SIG-M5 treated with dmso at 0.1 percent for 504 hours (cell line): Measurements from ENCODE around the gene CREBRF.
"Not testable (repeated sequence)": the region's sequence is repeated elsewhere in the genome, so short reads cannot be mapped to it uniquely, and the experiment has no call there.

Experiments
- DNase-seq: peaks from one replicate; lab custom pipeline; 2025; ENCODE audit not compliant: unreplicated experiment; lab: John Stamatoyannopoulos, UW

CREBRF gene

GRCh38 chr5:173075970-173076369 lies 19.8 kb downstream of the CREBRF start:
- no peak for DNase-seq

GRCh38 chr5:173076471-173076870 lies 20.3 kb downstream of the CREBRF start:
- DNase-seq = not testable (repeated sequence)

- no peak for DNase-seq
Observed at GRCh38 chr5:173078878-173079277, 22.7 kb downstream of the CREBRF start.

GRCh38 chr5:173089581-173089980 lies 33.4 kb downstream of the CREBRF start:
- DNase-seq = no peak

GRCh38 chr5:173090639-173091038 lies 34.5 kb downstream of the CREBRF start:
- no peak for DNase-seq

GRCh38 chr5:173091981-173092380 lies 35.8 kb downstream of the CREBRF start:
- DNase-seq = no peak

- no peak for DNase-seq
Observed at GRCh38 chr5:173093606-173094005, 37.5 kb downstream of the CREBRF start.

GRCh38 chr5:173094012-173094661 lies 38.0 kb downstream of the CREBRF start:
- no peak for DNase-seq

- DNase-seq = no peak
Observed at GRCh38 chr5:173098787-173099186, 42.6 kb downstream of the CREBRF start.

GRCh38 chr5:173099461-173099860 lies 43.3 kb downstream of the CREBRF start:
- DNase-seq = no peak

GRCh38 chr5:173101245-173101644 lies 45.1 kb downstream of the CREBRF start:
- DNase-seq = no peak

GRCh38 chr5:173103411-173103810 lies 47.3 kb downstream of the CREBRF start:
- DNase-seq = no peak

GRCh38 chr5:173108914-173109313 lies 52.8 kb downstream of the CREBRF start:
- no peak for DNase-seq

GRCh38 chr5:173114536-173114935 lies 58.4 kb downstream of the CREBRF start:
- no peak for DNase-seq

GRCh38 chr5:173119719-173120118 lies 63.6 kb downstream of the CREBRF start:
- no peak for DNase-seq

- no peak for DNase-seq
Observed at GRCh38 chr5:173123416-173123815, 67.3 kb downstream of the CREBRF start.

GRCh38 chr5:173132166-173132565 lies 76.0 kb downstream of the CREBRF start:
- not testable (repeated sequence) for DNase-seq

GRCh38 chr5:173138707-173139106 lies 82.6 kb downstream of the CREBRF start:
- DNase-seq = no peak

GRCh38 chr5:173139631-173140030 lies 83.5 kb downstream of the CREBRF start:
- DNase-seq = no peak

GRCh38 chr5:173140769-173141168 lies 84.6 kb downstream of the CREBRF start:
- DNase-seq = no peak

GRCh38 chr5:173143567-173143966 lies 87.4 kb downstream of the CREBRF start:
- no peak for DNase-seq

- peak; percentile 91 for DNase-seq
Observed at GRCh38 chr5:173144200-173145176, 88.3 kb downstream of the CREBRF start, which contains the start of gene BNIP1. TSS of gene BNIP1 (plus strand) at chr5:173144531. CDS start at chr5:173144546, 15 bp downstream.
